Measurements from ENCODE around the gene TPTE.

- TF ChIP-seq CTCF (IDR thresholded peaks at IDR 0.05) (no peak), POLR2A (IDR thresholded peaks at IDR 0.05) (no peak)
Observed at GRCh38 chr21:10539956-10540355, 18.6 kb downstream of the TPTE start.
